ENCODE measurements around the gene KRTDAP. TPM values are rescaled to one million over a fixed set of nuclear protein-coding genes. Genes with fewer than 3 reads are reported as not detected.

KRTDAP gene
- total and polyA plus RNA-seq, 4 experiments from 2014 or later, result not detected

DNA sequence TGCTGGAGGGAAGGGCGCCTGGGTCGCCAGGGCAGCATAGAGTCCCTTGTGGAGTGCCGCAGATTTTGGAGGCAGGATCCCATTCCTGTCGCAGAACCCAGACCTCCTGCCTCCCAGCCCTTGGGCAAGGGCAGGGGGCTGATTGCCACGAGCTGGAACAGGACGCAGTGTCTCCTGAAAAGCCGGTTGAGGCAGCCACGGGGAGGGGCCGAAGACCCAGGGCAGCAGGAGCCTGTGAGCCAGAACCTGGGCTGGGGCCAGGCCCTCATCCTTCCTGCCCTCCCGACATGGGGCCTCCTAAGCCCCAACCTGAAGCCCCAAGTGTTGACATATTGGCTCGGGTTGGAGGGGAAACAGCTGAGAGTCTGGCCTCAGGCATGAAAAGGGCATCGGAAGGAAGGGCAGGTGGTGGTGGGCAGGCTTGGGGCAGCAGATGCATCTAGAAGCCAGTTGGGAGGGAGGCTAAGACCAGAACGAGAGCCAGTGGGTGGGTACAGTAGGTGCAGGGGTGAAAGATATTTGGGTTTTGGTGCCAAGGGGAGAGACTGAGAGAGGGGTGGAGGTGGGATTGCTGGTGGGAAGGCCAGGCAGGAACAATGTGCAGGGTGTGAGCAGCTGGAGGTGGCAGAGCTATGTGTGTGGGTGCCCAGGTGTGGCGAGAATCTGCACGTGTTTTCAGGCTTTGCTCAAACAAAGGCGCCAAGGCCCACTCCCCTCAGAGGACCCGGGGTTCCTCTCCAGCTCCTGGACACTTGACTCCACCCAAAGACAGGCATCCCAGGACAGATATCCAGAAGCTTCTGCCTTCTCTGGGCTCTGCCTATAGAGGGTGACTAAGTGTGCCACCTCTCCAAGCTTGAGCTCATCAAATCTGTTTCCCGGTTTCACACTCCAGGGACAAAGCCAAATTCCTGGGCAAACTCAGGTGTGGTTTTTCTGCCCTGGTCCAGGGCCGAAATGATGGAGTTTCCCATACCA, 39.3 kb upstream of the KRTDAP start:
- Histone ChIP-seq H3K4me1 (ENCODE audit: insufficient read depth, low read length) (peaks cover 13% of the 10 kb centered on the region), H3K27ac (ENCODE audit: low read depth, low read length) (no peak overlapping the region), H3K27me3 (ENCODE audit: insufficient read depth, low read length) (no peaks in the 10 kb centered on the region), H3K36me3 (ENCODE audit: insufficient read depth, low read length) (no peaks in the 10 kb centered on the region), H3K4me3 (ENCODE audit: low read length in 2 of 2) (no peak overlapping the region), H3K9me3 (ENCODE audit: control insufficient read depth in 1 of 2, low read length in 2 of 2) (no peaks in the 10 kb centered on the region)
- Mint-ChIP-seq H3K4me3 (no peak overlapping the region), H3K27me3 (peaks cover 31 to 39% of the 10 kb centered on the region in 2 donors), H3K27ac (no peak overlapping the region), H3K4me1 (peaks cover 7 to 17% (median 12%) of the 10 kb centered on the region in 4 donors), H3K9me3 (no peaks in the 10 kb centered on the region), H3K36me3 (no peaks in the 10 kb centered on the region)
- ChIA-PET POLR2A (ENCODE audit: partially characterized antibody) (no interaction called here), CTCF (ENCODE audit: partially characterized antibody) (interaction anchor here (1.0 to 2.6 kb wide), 2 partner anchors 19 kb away, joined by 3 to 7 read pairs; no protein-coding TSS in a partner anchor)
- no peak for DNase-seq
- intact Hi-C loops (cut with micrococcal nuclease), result no loop called here

- H3K27me3 ChIP-seq (ENCODE audit: insufficient read depth, low read length), result no peaks in the 10 kb centered on the region
- H3K4me3 ChIP-seq (ENCODE audit: low read length in 2 of 2), result no peak within 1 kb of the TSS
Observed at GRCh38 chr19:35528218-35529038, 38.2 kb upstream of the KRTDAP start, which contains the start of gene SBSN. SBSN (minus strand) TSS chr19:35528311; CDS start chr19:35528281, 30 bp downstream.

GRCh38 chr19:35525873-35526272, 35.6 kb upstream of the KRTDAP start:
- Histone ChIP-seq H3K27me3 (ENCODE audit: insufficient read depth, low read length) (no peaks in the 10 kb centered on the region), H3K4me3 (ENCODE audit: low read length in 2 of 2) (no peak overlapping the region), H3K9me3 (ENCODE audit: control insufficient read depth in 1 of 2, low read length in 2 of 2) (no peaks in the 10 kb centered on the region), H3K36me3 (ENCODE audit: insufficient read depth, low read length) (no peaks in the 10 kb centered on the region), H3K4me1 (ENCODE audit: insufficient read depth, low read length) (no peaks in the 10 kb centered on the region), H3K27ac (ENCODE audit: low read depth, low read length) (no peak overlapping the region)
- ChIA-PET POLR2A (ENCODE audit: partially characterized antibody) (interaction anchor here (0.7 kb wide), 1 partner anchor 16 kb away, joined by 3 read pairs; no protein-coding TSS in a partner anchor), CTCF (ENCODE audit: partially characterized antibody) (no interaction called here)
- Mint-ChIP-seq H3K9me3 (no peaks in the 10 kb centered on the region), H3K36me3 (no peaks in the 10 kb centered on the region), H3K27ac (peak overlapping the region in 1 of 7 donors; percentile 22), H3K4me1 (no peaks in the 10 kb centered on the region), H3K4me3 (no peak overlapping the region), H3K27me3 (peaks cover 22 to 29% of the 10 kb centered on the region in 2 donors)
- DNase-seq, result no peak
- intact Hi-C loops (cut with micrococcal nuclease), result no loop called here

More at GRCh38 chr19:35528218-35529038, 38.2 kb upstream of the KRTDAP start, which contains the start of gene SBSN:
- Mint-ChIP-seq H3K27me3 (peaks cover 29 to 36% of the 10 kb centered on the region in 2 donors), H3K27ac (no peak within 1 kb of the TSS), H3K4me1 (peaks cover 3 to 8% (median 5%) of the 10 kb centered on the region in 4 donors), H3K36me3 (no peaks in the 10 kb centered on the region), H3K9me3 (no peaks in the 10 kb centered on the region), H3K4me3 (no peak within 1 kb of the TSS)
- Histone ChIP-seq H3K9me3 (ENCODE audit: control insufficient read depth in 1 of 2, low read length in 2 of 2) (no peaks in the 10 kb centered on the region), H3K4me1 (ENCODE audit: insufficient read depth, low read length) (peaks cover 3% of the 10 kb centered on the region), H3K36me3 (ENCODE audit: insufficient read depth, low read length) (no peaks in the 10 kb centered on the region), H3K27ac (ENCODE audit: low read depth, low read length) (no peak within 1 kb of the TSS)
- ChIA-PET CTCF (ENCODE audit: partially characterized antibody) (interaction anchor here (1.0 kb wide), 1 partner anchor 18 kb away, joined by 3 read pairs; no protein-coding TSS in a partner anchor), POLR2A (ENCODE audit: partially characterized antibody) (no interaction called here)
- intact Hi-C loops (cut with micrococcal nuclease), result no loop called here
- DNase-seq, result no peak

- no peaks in the 10 kb centered on the region for H3K4me1 Mint-ChIP-seq
Observed at GRCh38 chr19:35524181-35524837, 34.0 kb upstream of the KRTDAP start.

DNA sequence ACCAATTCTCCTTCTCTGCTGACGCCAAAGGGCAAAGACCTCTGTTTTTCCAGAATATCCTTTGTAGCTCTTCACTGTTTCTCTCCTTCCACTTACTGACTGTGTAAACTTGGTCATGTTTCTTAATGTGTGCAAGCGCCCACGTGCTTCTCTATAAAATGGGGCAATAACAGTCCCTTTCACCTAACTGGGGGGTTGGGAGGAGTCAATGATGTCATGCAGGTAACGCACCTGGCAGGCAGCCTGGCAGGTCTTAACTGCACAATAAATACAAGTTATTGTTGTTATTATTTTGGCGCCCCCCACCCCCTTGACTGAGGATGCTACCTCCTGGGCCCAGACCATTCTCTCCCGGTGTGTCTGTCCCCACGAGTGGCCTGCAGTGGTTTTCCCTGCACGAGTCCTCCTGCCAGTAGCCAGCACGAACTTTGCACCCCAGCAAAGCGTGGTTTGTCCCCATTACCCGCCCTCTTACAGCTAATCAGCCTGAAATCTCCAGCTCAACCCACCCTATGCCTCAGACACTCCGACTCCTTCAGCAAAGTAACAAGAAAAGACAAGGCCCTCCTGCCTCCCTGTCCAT, 32.6 kb upstream of the KRTDAP start:
- H3K9me3 Mint-ChIP-seq, result no peaks in the 10 kb centered on the region
- Histone ChIP-seq H3K27me3 (ENCODE audit: insufficient read depth, low read length) (no peaks in the 10 kb centered on the region), H3K4me3 (ENCODE audit: low read length in 2 of 2) (no peak overlapping the region), H3K27ac (ENCODE audit: low read depth, low read length) (no peak overlapping the region), H3K9me3 (ENCODE audit: control insufficient read depth in 1 of 2, low read length in 2 of 2) (no peaks in the 10 kb centered on the region), H3K36me3 (ENCODE audit: insufficient read depth, low read length) (no peaks in the 10 kb centered on the region), H3K4me1 (ENCODE audit: insufficient read depth, low read length) (no peaks in the 10 kb centered on the region)
- H3K4me1 Mint-ChIP-seq, result no peaks in the 10 kb centered on the region
- ChIA-PET POLR2A (ENCODE audit: partially characterized antibody) (no interaction called here), CTCF (ENCODE audit: partially characterized antibody) (no interaction called here)
- no peak overlapping the region for H3K4me3 Mint-ChIP-seq
- DNase-seq, result no peak
- peaks cover 13 to 16% of the 10 kb centered on the region in 2 donors for H3K27me3 Mint-ChIP-seq
- intact Hi-C loops (cut with micrococcal nuclease), result no loop called here
- peak overlapping the region in 1 of 7 donors; percentile 3 for H3K27ac Mint-ChIP-seq
- H3K36me3 Mint-ChIP-seq, result no peaks in the 10 kb centered on the region

More at GRCh38 chr19:35524181-35524837, 34.0 kb upstream of the KRTDAP start:
- ChIA-PET CTCF (ENCODE audit: partially characterized antibody) (no interaction called here), POLR2A (ENCODE audit: partially characterized antibody) (no interaction called here)
- Histone ChIP-seq H3K36me3 (ENCODE audit: insufficient read depth, low read length) (no peaks in the 10 kb centered on the region), H3K27me3 (ENCODE audit: insufficient read depth, low read length) (no peaks in the 10 kb centered on the region), H3K4me1 (ENCODE audit: insufficient read depth, low read length) (no peaks in the 10 kb centered on the region), H3K9me3 (ENCODE audit: control insufficient read depth in 1 of 2, low read length in 2 of 2) (no peaks in the 10 kb centered on the region), H3K4me3 (ENCODE audit: low read length in 2 of 2) (no peak overlapping the region), H3K27ac (ENCODE audit: low read depth, low read length) (no peak overlapping the region)
- H3K27ac Mint-ChIP-seq, result no peak overlapping the region
- H3K27me3 Mint-ChIP-seq, result peaks cover 21 to 25% of the 10 kb centered on the region in 2 donors
- H3K36me3 Mint-ChIP-seq, result no peaks in the 10 kb centered on the region
- no peak for DNase-seq
- intact Hi-C loops (cut with micrococcal nuclease), result no loop called here
- no peak overlapping the region for H3K4me3 Mint-ChIP-seq
- H3K9me3 Mint-ChIP-seq, result no peaks in the 10 kb centered on the region

DNA sequence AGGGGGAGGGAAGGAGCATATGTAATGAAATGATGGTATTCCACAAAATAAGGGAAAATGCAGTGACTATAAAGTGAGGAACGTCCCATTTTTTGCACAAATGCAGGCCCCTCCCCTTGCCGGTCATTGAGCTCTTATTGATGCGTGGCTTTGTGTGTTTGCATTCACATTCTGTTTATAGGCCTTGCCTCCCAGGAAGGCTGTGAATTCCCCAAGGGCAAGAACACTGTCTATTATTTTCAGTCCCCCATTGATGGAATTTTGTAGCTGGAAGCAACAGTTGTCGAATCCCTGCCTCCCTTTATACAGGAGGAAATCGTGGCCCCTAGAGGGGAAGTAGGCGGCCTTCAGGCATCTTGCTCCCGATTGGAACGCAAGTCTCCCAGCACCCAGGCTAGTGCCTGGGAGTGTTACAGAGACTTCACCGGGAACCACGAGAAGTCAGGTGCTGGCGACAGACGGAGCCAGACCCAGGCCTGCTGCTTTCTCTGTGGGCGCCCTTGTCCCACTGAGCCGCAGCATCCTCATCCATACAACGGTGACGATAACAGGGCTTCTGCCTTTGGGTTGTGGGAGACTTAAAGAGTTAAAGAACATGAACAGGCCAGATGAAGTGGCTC, 31.0 kb upstream of the KRTDAP start:
- Mint-ChIP-seq H3K27me3 (peaks cover 3 to 14% of the 10 kb centered on the region in 2 donors), H3K27ac (no peak overlapping the region), H3K4me1 (no peaks in the 10 kb centered on the region), H3K9me3 (no peaks in the 10 kb centered on the region), H3K36me3 (no peaks in the 10 kb centered on the region), H3K4me3 (no peak overlapping the region)
- DNase-seq, result no peak
- Histone ChIP-seq H3K9me3 (ENCODE audit: control insufficient read depth in 1 of 2, low read length in 2 of 2) (no peaks in the 10 kb centered on the region), H3K27ac (ENCODE audit: low read depth, low read length) (no peak overlapping the region), H3K4me1 (ENCODE audit: insufficient read depth, low read length) (no peaks in the 10 kb centered on the region), H3K36me3 (ENCODE audit: insufficient read depth, low read length) (no peaks in the 10 kb centered on the region), H3K4me3 (ENCODE audit: low read length in 2 of 2) (no peak overlapping the region), H3K27me3 (ENCODE audit: insufficient read depth, low read length) (no peaks in the 10 kb centered on the region)
- ChIA-PET POLR2A (ENCODE audit: partially characterized antibody) (no interaction called here), CTCF (ENCODE audit: partially characterized antibody) (no interaction called here)
- intact Hi-C loops (cut with micrococcal nuclease), result no loop called here

Measured in CD4-positive, alpha-beta memory T cell (primary cell).